Measurements from ENCODE around the gene LRFN4. TPM values are rescaled to one million over a fixed set of nuclear protein-coding genes. Genes with fewer than 3 reads are reported as not detected.

Gene LRFN4
- 6.5 TPM for total RNA-seq (2013)
- polyA plus RNA-seq: 1 to 10 TPM; 1.0 to 7.7 (median 1.7) TPM
- polyA minus RNA-seq: 6.8 and 10.0 TPM in 2 replicates
- 0.75 to 7.1 (median 4.2) reads per million in 11 experiments for total RNA-seq

GRCh38 chr11:66856496-66857233, at the start of gene LRFN4:
TSS of gene LRFN4 (plus strand) at chr11:66857064. CDS start at chr11:66857745, 681 bp downstream.
- peak within 1 kb of the TSS; percentile 80 to 81 for H3K27ac ChIP-seq (ENCODE audit: low read depth in 1 of 2, low read length in 2 of 2)

GRCh38 chr11:66809592-66809991, 47.3 kb upstream of the LRFN4 start:
- Histone ChIP-seq H3K4me1 (ENCODE audit: control insufficient read depth in 1 of 2, insufficient read depth in 2 of 2, low read length in 2 of 2) (no peaks in the 10 kb centered on the region), H4K20me1 (ENCODE audit: insufficient read depth, low read length) (no peaks in the 10 kb centered on the region), H2AFZ (ENCODE audit: insufficient read depth, low read depth, low read length, poor library complexity, severe bottlenecking) (no peak overlapping the region), H3K9me3 (replicated peaks in 1 of 2; ENCODE audit: control insufficient read depth in 1 of 2, insufficient read depth in 1 of 2, low read length in 2 of 2) (no peaks in the 10 kb centered on the region), H3K36me3 (replicated peaks in 1 of 2; ENCODE audit: control insufficient read depth in 1 of 2, insufficient read depth in 2 of 2, low read length in 2 of 2) (no peaks in the 10 kb centered on the region), H3K27me3 (ENCODE audit: control insufficient read depth in 2 of 2, insufficient read depth in 2 of 2, low read length in 2 of 2) (no peaks in the 10 kb centered on the region), H3K27ac (ENCODE audit: low read depth in 1 of 2, low read length in 2 of 2) (no peak overlapping the region), H3K4me2 (replicated peaks; ENCODE audit: extremely low read depth, low read length, poor library complexity, severe bottlenecking) (no peak overlapping the region), H3K79me2 (ENCODE audit: insufficient read depth, low read length) (no peaks in the 10 kb centered on the region), H3K4me3 (replicated peaks in 1 of 3; ENCODE audit: low read depth in 2 of 3, low read length in 3 of 3) (no peak overlapping the region), H3K9ac (ENCODE audit: insufficient read depth, low read length, poor library complexity, severe bottlenecking) (no peak overlapping the region)
- no peaks in the 10 kb centered on the region for H3K36me3 Mint-ChIP-seq
- no peak overlapping the region for H3K27ac Mint-ChIP-seq
- H3K4me1 Mint-ChIP-seq: no peaks in the 10 kb centered on the region
- no peaks in the 10 kb centered on the region for H3K9me3 Mint-ChIP-seq
- no CpG with 5 or more reads among the region's 3 CpGs for WGBS (ENCODE audit: insufficient coverage)
- peaks cover 0 to 2% (median 2%) of the 10 kb centered on the region in 3 donors for H3K27me3 Mint-ChIP-seq (ENCODE audit: low read depth in 3 of 3)
- no peak for TF ChIP-seq CTCF (IDR thresholded peaks at IDR 0.05)
- intact Hi-C loops (cut with micrococcal nuclease): no loop called here
- H3K4me3 Mint-ChIP-seq: no peak overlapping the region
- no peak for DNase-seq

More at GRCh38 chr11:66856496-66857233, at the start of gene LRFN4:
- Histone ChIP-seq H3K4me2 (replicated peaks; ENCODE audit: extremely low read depth, low read length, poor library complexity, severe bottlenecking) (peak within 1 kb of the TSS; percentile 72), H3K4me1 (ENCODE audit: control insufficient read depth in 1 of 2, insufficient read depth in 2 of 2, low read length in 2 of 2) (peaks cover 19 to 24% of the 10 kb centered on the region in 2 donors), H3K9me3 (replicated peaks in 1 of 2; ENCODE audit: control insufficient read depth in 1 of 2, insufficient read depth in 1 of 2, low read length in 2 of 2) (no peaks in the 10 kb centered on the region), H2AFZ (ENCODE audit: insufficient read depth, low read depth, low read length, poor library complexity, severe bottlenecking) (peak within 1 kb of the TSS; percentile 87), H3K36me3 (replicated peaks in 1 of 2; ENCODE audit: control insufficient read depth in 1 of 2, insufficient read depth in 2 of 2, low read length in 2 of 2) (no peaks in the 10 kb centered on the region), H3K9ac (ENCODE audit: insufficient read depth, low read length, poor library complexity, severe bottlenecking) (peak within 1 kb of the TSS; percentile 77), H3K4me3 (replicated peaks in 1 of 3; ENCODE audit: low read depth in 2 of 3, low read length in 3 of 3) (peak within 1 kb of the TSS; percentile 56 to 89 (median 76)), H4K20me1 (ENCODE audit: insufficient read depth, low read length) (no peaks in the 10 kb centered on the region), H3K27me3 (ENCODE audit: control insufficient read depth in 2 of 2, insufficient read depth in 2 of 2, low read length in 2 of 2) (no peaks in the 10 kb centered on the region), H3K79me2 (ENCODE audit: insufficient read depth, low read length) (peaks cover 3% of the 10 kb centered on the region)
- peak within 1 kb of the TSS; percentile 86 to 90 for H3K4me3 Mint-ChIP-seq
- intact Hi-C loops (cut with micrococcal nuclease): no loop called here
- no peaks in the 10 kb centered on the region for H3K9me3 Mint-ChIP-seq
- peak within 1 kb of the TSS; percentile 78 to 94 (median 89) for H3K27ac Mint-ChIP-seq
- DNase-seq: peak; percentile 15 to 53 (median 20)
- peaks cover 22% of the 10 kb centered on the region for H3K4me1 Mint-ChIP-seq
- H3K27me3 Mint-ChIP-seq (ENCODE audit: low read depth in 3 of 3): peaks cover 0 to 3% (median 0%) of the 10 kb centered on the region in 3 donors
- no peak for TF ChIP-seq CTCF (IDR thresholded peaks at IDR 0.05)
- under 1% methylated on average over 99 of the region's 103 CpGs for WGBS (ENCODE audit: insufficient coverage)
- H3K36me3 Mint-ChIP-seq: no peaks in the 10 kb centered on the region
